Parathyroid adenoma (tissue), 2 donors: Measurements from ENCODE around the gene FASTK.

Experiments
- H2AFZ ChIP-seq: fragments of 300-600 bp; sonication (generic); one replicate; pipeline ENCODE4 v1.7.0; 2017; ENCODE audit warnings: antibody characterized with exemption, mild to moderate bottlenecking
- H3K27ac ChIP-seq: fragments of 300-600 bp; sonication (generic); one replicate; pipeline ENCODE4 v1.7.0; 2017
- H3K27me3 ChIP-seq: fragments of 300-600 bp; sonication (generic); one replicate; pipeline ENCODE4 v1.7.0; 2017; ENCODE audit warnings: low read length; ENCODE audit not compliant: control insufficient read depth, insufficient read depth
- H3K36me3 ChIP-seq: fragments of 300-600 bp; sonication (generic); one replicate; pipeline ENCODE4 v1.7.0; 2017; ENCODE audit warnings: low read length; ENCODE audit not compliant: control insufficient read depth, insufficient read depth
- H3K4me1 ChIP-seq: fragments of 300-600 bp; sonication (generic); one replicate; pipeline ENCODE4 v1.7.0; 2017; ENCODE audit warnings: control low read depth
- H3K4me2 ChIP-seq: fragments of 300-600 bp; sonication (generic); one replicate; pipeline ENCODE4 v1.7.0; 2017; ENCODE audit warnings: low read length
- H3K4me3 ChIP-seq: fragments of 300-600 bp; sonication (generic); one replicate; pipeline ENCODE4 v1.7.0; 2017; ENCODE audit warnings: low read depth, low read length
- H3K79me2 ChIP-seq: fragments of 300-600 bp; sonication (generic); one replicate; pipeline ENCODE4 v1.7.0; 2017; ENCODE audit warnings: control low read depth
- H3K9ac ChIP-seq: fragments of 300-600 bp; sonication (generic); one replicate; pipeline ENCODE4 v1.7.0; 2017; ENCODE audit warnings: mild to moderate bottlenecking
- H3K9me3 ChIP-seq: fragments of 300-600 bp; sonication (generic); one replicate; pipeline ENCODE4 v1.7.0; 2017; ENCODE audit warnings: low read length; ENCODE audit not compliant: control insufficient read depth
- TF ChIP-seq, protein P1 (sequence below): fragments of 300-600 bp; sonication (generic); IDR thresholded peaks from one replicate; pipeline ENCODE4 v1.7.0; 2017; ENCODE audit warnings: antibody characterized with exemption, mild to moderate bottlenecking
- donor health status: primary hyperparathyroidism.

The FASTK gene

GRCh38 chr7:151075662-151075971, 5.0 kb downstream of the FASTK start:
- H3K79me2 ChIP-seq = peaks cover 12% of the 10 kb centered on the region
- H3K4me2 ChIP-seq = no peak overlapping the region
- H3K9ac ChIP-seq = no peak overlapping the region
- TF ChIP-seq, protein P1, sequence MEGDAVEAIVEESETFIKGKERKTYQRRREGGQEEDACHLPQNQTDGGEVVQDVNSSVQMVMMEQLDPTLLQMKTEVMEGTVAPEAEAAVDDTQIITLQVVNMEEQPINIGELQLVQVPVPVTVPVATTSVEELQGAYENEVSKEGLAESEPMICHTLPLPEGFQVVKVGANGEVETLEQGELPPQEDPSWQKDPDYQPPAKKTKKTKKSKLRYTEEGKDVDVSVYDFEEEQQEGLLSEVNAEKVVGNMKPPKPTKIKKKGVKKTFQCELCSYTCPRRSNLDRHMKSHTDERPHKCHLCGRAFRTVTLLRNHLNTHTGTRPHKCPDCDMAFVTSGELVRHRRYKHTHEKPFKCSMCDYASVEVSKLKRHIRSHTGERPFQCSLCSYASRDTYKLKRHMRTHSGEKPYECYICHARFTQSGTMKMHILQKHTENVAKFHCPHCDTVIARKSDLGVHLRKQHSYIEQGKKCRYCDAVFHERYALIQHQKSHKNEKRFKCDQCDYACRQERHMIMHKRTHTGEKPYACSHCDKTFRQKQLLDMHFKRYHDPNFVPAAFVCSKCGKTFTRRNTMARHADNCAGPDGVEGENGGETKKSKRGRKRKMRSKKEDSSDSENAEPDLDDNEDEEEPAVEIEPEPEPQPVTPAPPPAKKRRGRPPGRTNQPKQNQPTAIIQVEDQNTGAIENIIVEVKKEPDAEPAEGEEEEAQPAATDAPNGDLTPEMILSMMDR = no peak
- H3K27ac ChIP-seq = no peak overlapping the region
- H3K9me3 ChIP-seq = no peaks in the 10 kb centered on the region
- H3K4me1 ChIP-seq = peaks cover 18% of the 10 kb centered on the region
- H3K36me3 ChIP-seq = no peaks in the 10 kb centered on the region
- no peaks in the 10 kb centered on the region for H3K27me3 ChIP-seq
- no peak overlapping the region for H2AFZ ChIP-seq
- H3K4me3 ChIP-seq = no peak overlapping the region

DNA sequence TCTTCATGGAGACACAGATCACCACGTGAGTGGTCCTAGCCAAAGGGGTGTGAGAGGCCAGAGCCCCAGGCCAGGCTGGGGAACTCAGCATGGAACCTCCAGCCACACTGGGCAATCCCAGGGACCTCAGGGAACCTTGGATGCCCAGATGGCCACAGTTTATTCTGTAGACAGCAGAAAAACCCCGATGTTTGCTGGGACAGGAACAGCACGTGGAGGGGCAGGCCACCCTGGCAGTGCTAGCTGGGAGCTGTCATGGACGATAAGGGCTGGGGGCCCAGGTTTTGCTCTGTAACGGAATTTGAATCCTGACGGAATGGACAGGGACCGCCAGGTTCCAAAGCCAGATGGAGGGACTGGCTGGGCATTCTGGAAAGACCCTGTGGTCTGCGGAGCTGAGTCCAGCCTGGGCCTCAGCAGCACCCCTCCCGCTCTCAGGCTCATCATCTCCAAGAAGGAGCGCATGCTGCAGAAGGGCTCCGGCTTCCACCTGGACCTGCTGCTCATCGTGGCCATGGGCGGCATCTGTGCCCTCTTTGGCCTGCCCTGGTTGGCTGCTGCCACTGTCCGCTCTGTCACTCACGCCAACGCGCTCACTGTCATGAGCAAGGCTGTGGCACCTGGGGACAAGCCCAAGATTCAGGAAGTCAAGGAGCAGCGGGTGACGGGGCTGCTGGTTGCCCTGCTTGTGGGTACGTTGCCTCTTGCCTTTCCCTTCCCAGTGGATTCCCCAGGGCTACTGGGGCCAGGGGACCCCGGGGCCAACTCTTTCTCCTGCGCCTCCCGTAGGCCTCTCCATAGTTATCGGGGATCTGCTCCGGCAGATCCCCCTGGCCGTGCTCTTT, 5.6 kb downstream of the FASTK start:
- Histone ChIP-seq H3K27ac (no peak overlapping the region), H3K4me3 (no peak overlapping the region), H3K4me2 (no peak overlapping the region), H3K9me3 (no peaks in the 10 kb centered on the region), H3K36me3 (no peaks in the 10 kb centered on the region), H3K79me2 (peaks cover 10% of the 10 kb centered on the region), H3K9ac (no peak overlapping the region), H2AFZ (no peak overlapping the region), H3K27me3 (no peaks in the 10 kb centered on the region), H3K4me1 (peaks cover 18% of the 10 kb centered on the region)
- TF ChIP-seq, protein P1 = no peak

GRCh38 chr7:151073990-151074389, 6.6 kb downstream of the FASTK start:
- Histone ChIP-seq H3K4me2 (no peak overlapping the region), H3K79me2 (peaks cover 3% of the 10 kb centered on the region), H3K27me3 (no peaks in the 10 kb centered on the region), H3K36me3 (no peaks in the 10 kb centered on the region), H3K9ac (no peak overlapping the region), H2AFZ (no peak overlapping the region), H3K9me3 (no peaks in the 10 kb centered on the region), H3K27ac (no peak overlapping the region), H3K4me1 (peaks cover 7% of the 10 kb centered on the region), H3K4me3 (no peak overlapping the region)
- TF ChIP-seq, protein P1 = no peak

GRCh38 chr7:151071032-151071866, 9.4 kb downstream of the FASTK start:
- Histone ChIP-seq H2AFZ (no peak overlapping the region), H3K4me3 (no peak overlapping the region), H3K79me2 (peaks cover 3% of the 10 kb centered on the region), H3K27ac (no peak overlapping the region), H3K4me2 (no peak overlapping the region), H3K27me3 (no peaks in the 10 kb centered on the region), H3K9ac (no peak overlapping the region), H3K9me3 (no peaks in the 10 kb centered on the region), H3K36me3 (no peaks in the 10 kb centered on the region), H3K4me1 (peaks cover 18% of the 10 kb centered on the region)
- TF ChIP-seq, protein P1 = no peak
